Limb (tissue), 2 donors: Measurements from ENCODE around the gene STRN4.
"Not testable (repeated sequence)": the region's sequence is repeated elsewhere in the genome, so short reads cannot be mapped to it uniquely, and the experiment has no call there.

Source experiments
- DNase-seq, 2 donors: peaks; one replicate each; pipeline ENCODE4 v3.0.0-alpha.2; 2016; ENCODE audit errors: extremely low spot score in 2 of 2

Gene STRN4

DNA sequence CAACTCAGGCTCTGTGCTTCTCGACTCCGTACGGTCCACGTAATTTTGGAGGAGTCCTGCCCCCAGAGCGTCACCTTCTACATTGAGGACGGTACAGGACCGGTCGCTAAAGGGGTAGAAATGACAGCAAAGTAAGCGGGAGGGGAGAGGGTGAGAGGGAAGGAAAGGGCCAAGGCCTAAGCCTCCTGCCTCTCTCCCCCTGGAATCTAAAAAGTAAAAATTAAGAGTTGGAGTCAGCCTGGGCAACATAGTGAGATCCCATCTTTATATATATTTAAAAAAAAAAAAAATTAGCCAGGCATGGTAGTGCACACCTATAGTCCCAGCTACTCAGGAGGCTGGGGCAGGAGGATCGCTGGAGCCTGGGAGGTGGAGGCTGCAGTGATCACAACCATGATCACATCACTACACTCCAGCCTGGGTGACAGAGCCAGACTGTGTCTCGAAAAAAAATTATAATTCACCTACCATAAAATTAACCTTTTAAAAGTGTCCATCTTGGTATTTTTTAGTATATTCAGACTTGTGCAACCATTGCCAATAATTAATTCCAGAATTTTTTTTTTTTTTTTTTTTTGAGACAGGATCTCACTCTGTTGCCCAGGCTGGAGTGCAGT is 29.5 kb upstream of the STRN4 start:
- no peak for DNase-seq

- no peak for DNase-seq
These were observed 26.8 kb upstream of the STRN4 start for GRCh38 chr19:46773018-46773399.

DNA sequence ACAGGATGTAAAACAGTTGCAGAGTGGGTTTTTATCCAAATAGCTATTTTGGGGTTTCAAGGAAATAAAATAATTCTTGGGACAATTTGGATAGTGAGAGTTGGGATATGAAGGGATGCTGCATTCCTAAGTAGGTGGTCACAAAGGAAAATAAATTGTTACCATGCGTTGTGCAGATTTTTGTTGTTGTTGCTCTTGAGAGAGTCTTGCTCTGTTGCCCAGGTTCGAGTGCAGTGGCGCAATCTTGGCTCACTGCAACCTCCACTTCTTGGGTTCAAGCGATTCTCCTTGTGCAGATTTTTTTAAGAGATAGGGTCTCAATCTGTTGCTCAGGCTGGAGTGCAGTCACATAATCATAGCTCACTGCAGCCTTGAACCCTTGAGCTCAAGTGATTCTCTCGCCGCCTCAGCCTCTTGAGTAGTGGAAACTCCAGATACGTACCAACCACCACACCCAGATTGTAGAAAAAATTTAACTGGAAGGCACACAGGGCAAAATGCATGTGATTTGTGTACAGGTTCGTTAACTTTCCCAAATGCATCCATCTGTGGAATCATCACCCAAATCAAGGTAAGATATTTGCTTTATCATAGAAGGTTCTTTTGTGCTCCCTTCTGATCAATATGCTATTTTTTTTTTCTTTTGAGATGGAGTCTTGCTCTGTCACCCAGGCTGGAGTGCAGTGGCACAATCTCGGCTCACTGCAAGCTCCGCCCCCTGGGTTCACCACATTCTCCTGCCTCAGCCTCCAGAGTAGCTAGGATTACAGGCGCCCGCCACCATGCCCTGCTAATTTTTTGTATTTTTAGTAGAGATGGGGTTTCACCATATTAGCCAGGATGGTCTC is 26.1 kb upstream of the STRN4 start:
- no peak for DNase-seq

- not testable (repeated sequence) for DNase-seq
These were observed 22.5 kb upstream of the STRN4 start for GRCh38 chr19:46768746-46769145.

DNA sequence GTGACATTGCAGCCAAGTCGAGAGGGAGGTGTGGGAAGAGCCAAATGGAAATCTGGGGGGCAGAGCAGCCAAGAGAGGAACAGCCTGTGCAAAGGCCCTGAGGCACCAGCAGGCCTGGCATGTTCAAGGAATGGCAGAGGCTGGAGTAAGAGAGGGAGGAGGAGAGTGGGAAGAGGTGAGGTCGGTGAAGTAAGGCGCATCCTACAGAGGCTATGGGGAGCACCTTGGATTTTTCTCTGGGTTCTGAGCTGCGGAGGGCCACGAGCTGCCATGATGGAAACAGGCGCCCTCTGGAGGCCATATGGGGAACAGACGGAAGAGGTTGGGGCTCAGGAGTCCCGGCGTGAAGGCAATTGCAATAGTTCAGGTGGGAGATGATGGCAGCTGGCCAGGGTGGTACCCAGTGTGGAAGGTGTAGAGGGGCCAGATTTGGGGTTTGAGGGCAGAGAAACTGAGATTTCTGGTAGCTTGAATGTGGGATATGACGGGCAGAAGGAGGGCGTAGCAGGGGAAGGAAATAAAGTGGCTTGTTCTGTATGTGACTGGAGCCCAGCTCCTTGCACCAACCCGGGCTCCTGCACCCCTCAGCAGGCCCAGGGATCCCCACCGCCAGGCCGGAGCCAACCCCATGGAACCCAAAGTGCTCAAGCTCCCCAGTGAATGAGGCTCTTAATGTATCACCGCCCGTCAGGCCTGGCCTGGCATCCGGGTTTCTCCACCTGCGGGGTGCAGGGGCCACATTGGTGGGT is 20.5 kb upstream of the STRN4 start:
- DNase-seq, result no peak

DNA sequence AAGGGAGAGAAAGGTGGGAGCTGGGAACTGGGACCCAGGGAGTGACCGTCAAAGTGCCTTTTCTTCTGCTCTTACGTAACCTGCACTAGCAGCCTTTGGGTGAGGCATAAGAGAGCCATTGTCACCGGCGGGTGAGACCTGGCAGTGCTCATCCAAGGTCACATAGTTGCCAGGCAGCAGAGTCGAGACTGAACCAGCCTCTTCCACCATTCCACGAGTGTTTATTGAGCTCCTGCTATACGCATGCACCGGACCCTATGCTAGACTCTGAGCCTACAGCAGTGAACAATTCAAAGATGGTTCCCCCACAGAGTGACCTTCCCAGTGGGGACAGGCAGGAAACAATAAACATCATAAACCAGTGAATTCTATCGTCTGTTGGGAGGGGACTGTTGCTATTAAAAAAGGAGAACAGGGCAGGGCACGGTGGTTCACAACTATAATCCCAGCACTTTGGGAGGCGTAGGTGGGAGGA is 18.6 kb upstream of the STRN4 start:
- DNase-seq, result no peak

DNA sequence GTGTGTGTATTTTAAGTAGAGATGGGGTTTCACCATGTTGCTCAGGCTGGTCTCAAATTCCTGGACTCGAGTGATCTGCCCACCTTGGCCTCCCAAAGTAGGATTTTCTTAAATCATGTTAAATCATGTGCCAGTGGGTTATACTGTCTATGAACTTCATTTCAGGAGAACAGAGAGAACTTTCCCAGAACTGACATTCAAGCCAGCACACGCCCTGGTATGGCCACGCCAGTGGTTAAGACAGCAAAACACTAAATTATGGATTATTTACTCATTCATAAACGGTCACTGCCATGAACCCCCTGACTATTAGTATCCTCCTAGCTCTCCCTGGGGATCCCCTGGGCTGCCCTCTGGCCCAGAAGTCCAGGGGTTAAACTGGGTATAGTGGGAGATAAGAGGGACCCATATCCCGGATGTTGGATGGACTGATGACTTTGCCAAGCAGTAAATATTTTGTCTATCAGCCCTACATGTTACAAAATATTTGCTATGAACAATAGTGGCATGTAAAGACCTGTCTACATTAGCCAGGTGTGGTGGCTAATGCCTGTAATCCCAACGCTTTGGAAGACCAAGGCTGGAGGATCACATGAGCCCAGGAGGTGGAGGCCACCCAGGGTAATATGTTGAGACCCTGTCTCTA is 16.1 kb upstream of the STRN4 start:
- no peak for DNase-seq

- DNase-seq, result no peak
These were observed 15.2 kb upstream of the STRN4 start for GRCh38 chr19:46761418-46761831.

DNA sequence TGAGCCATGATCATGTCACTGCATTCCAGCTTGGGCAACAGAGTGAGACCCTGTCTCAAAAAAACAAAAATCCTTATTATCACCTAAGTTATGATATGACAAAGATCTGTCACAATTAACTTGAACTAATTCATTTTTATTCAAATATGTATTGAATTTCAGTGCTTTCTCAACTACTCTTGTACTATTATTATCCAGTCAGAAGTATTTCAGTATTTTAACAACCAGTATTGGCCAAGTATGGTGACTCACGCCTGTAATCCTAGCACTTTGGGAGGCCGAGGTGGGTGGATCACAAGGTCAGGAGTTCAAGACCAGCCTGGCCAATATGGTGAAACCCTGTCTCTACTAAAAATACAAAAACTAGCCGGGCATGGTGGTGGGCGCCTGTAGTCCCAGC is 14.6 kb upstream of the STRN4 start:
- DNase-seq, result not testable (repeated sequence)

GRCh38 chr19:46760363-46760762 is 14.1 kb upstream of the STRN4 start:
- no peak for DNase-seq

DNA sequence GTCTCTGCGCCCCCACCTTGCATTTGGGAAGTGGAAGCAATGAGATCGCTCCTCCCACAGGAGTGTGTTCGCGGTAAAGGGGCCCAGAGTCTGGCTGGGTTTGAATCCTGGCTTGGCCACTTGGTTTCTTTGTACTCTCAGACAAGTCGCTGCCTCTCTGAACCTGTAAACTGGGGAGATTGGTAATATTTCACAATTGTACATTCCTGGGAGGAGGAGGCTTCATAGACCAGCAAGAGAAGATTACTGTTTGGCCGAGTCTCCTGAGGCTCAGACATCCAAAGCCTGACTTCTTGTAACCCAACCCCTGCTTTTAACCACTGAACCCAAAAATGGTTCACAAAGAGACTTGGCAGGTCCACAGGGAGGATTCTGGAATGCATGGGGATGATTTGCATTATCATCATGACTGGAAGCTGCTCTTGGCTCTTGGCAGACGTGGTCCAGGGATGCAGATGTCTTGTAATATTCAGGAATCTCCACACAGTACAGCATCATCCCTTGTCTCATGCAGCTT is 13.6 kb upstream of the STRN4 start:
- peak in 1 of 2 donors; percentile 19 for DNase-seq

DNA sequence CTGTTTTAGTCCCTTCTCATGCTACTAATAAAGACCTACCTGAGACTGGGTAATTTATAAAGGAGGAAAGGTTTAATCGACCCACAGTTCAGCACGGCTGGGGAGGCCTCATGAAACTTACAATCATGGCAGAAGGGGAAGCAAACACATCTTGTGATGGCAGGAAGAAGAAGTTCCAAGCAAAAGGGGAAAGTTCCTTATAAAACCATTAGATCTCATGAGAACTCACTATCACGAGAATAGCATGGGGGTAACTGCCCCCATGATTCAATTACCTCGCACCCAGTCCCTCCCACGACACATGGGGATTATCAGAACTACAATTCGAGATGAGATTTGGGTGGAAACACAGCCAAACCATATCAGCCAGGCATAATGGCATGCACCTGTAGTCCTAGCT is 13.0 kb upstream of the STRN4 start:
- no peak for DNase-seq

DNA sequence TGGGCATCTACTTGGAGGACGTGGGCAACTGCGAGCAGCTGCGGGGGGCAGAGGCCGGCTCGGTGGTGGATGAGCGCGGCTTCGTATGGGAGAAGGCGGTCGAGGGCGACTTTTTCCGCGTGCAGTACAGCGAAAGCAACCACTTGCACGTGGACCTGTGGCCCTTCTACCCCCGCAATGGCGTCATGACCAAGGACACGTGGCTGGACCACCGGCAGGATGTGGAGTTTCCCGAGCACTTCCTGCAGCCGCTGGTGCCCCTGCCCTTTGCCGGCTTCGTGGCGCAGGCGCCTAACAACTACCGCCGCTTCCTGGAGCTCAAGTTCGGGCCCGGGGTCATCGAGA is 10.3 kb upstream of the STRN4 start:
- DNase-seq, result no peak

- no peak for DNase-seq
These were observed 9.7 kb upstream of the STRN4 start for GRCh38 chr19:46755853-46756543.

GRCh38 chr19:46755077-46755852 is 9.0 kb upstream of the STRN4 start:
- DNase-seq, result no peak

DNA sequence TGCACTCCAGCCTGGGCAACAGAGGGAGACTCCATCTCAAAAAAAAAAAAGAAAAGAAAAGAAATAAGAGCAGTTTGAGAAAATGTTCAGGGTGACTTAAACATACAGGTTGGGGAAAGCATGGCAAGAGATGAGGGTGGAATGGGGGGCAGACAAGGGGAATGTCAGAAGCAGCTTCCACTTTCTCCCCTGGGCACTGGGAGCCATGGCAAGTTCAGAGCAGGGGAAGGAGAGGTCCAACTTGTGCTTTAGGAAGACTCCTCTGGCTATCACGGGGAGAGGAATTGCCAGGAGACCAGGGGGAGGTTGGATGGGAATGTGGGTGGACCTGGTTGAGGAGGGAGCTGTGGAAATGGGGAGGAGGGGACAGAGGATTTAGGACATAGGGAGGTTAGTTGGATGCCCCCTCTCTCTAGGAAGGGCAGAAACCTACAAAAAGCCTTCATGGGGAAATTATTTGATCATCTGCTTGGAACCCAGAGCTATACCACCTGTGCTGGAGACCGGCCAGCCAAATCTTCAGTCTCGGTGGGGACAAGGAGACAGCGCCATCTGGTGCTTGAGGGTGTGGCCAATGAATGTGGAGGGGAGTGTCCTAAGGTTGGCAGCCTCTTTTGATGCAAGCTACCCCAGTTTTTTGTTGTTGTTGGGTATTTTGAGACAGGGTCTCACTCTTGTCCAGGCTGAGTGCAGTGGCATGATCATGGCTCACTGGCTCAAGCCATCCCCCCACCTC is 7.3 kb upstream of the STRN4 start:
- peak in 1 of 2 donors; percentile 68 for DNase-seq

DNA sequence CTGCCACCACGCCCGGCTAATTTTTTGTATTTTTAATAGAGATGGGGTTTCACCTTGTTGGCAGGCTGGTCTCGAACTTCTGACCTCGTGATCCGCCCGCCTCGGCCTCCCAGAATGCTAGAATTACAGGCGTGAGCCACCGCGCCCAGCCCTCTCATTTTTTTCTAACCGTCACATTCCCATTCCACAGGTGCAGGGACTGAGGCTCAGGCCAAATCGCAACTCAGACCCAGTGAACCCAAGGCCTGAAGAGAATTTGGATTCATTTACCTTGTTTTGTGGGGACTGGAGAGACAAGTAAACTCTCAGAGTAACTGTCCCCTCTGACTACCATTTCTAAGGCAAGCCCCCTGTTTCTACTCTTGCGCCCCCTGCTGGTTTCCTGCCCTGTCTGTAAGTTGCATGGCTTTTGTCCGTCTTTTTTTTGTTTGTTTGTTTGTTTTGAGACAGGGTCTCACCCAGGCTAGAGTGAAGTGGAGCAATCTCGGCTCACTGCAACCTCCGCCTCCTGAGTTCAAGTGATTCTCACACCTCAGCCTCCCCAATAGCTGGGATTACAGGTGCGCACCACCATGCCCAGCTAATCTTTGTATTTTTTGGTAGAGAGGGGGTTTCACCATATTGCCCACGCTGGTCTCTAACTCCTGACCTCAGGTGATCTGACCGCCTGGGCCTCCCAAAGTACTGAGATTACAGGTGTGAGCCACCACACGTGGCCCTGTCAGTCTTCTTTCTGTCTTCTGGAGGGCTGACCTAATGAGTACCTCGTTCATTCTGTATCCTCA is 2.3 kb upstream of the STRN4 start:
- DNase-seq, result peak in 1 of 2 donors; percentile 60

GRCh38 chr19:46745521-46746280 is 549 bp downstream of the STRN4 start, which contains the start of gene FKRP:
FKRP (plus strand) TSS chr19:46746057; CDS start chr19:46755451, 9,394 bp downstream.
- peak in 1 of 2 donors; percentile 80 for DNase-seq
